Endothelial cell of umbilical vein (primary cell): ENCODE measurements around the gene DSG2. TPM values are rescaled to one million over a fixed set of nuclear protein-coding genes. Genes with fewer than 3 reads are reported as not detected.

Source experiments
- BruUV-seq: library from RNA; stranded (reverse); fragments of 400-500 nt; replicated peaks from 2 replicates; lab custom pipeline; 2021; lab: Mats Ljungman, UMichigan
- CTCF ChIA-PET: fragments of 300-600, 350-600 bp; sonication (Branson Sonifier 250); formaldehyde crosslinking; loops from one replicate; lab custom pipeline; 2021; ENCODE audit warnings: antibody characterized with exemption, inconsistent platforms; lab: Charles Lee
- POLR2A ChIA-PET: fragments of 300-600, 350-600 bp; sonication (Branson Sonifier 250); formaldehyde crosslinking; loops from one replicate; lab custom pipeline; 2021; ENCODE audit warnings: antibody characterized with exemption, inconsistent platforms; lab: Charles Lee
- DNase-seq: peaks from one replicate; pipeline ENCODE4 v3.0.0-alpha.2; 2011; ENCODE audit warnings: low read depth, low spot score
- FAIRE-seq: peaks from 2 replicates; lab custom pipeline; 2011; peaks lifted over from hg19 to GRCh38; lab: Jason Lieb, UNC
- H2AFZ ChIP-seq: 2 replicates; pipeline ENCODE4 v1.6.0; 2012; ENCODE audit warnings: low read depth, low read length, control low read depth, inconsistent platforms
- H3K27ac ChIP-seq: 2 replicates; pipeline ENCODE4 v1.5.1; 2011; ENCODE audit warnings: low read depth, mild to moderate bottlenecking, control low read depth, low read length, moderate library complexity; ENCODE audit not compliant: insufficient read depth
- H3K27me3 ChIP-seq, 2 experiments: 2 replicates each; pipeline versions ENCODE4 v1.6.0 to v1.6.1; 2011; ENCODE audit warnings: low read length in 2 of 2, mixed read lengths in 1 of 2; ENCODE audit not compliant: control insufficient read depth in 2 of 2, insufficient read depth in 2 of 2
- H3K36me3 ChIP-seq, 2 experiments: 2 replicates in 1 of 2; 3 replicates in 1 of 2; pipeline ENCODE4 v1.5.1; 2011; ENCODE audit warnings: low read length in 2 of 2, mild to moderate bottlenecking in 1 of 2, moderate library complexity in 1 of 2; ENCODE audit not compliant: control insufficient read depth in 2 of 2, insufficient read depth in 2 of 2; ENCODE audit errors: extremely low read depth in 1 of 2
- H3K4me1 ChIP-seq: 3 replicates; pipeline ENCODE4 v1.5.1; 2011; ENCODE audit warnings: mild to moderate bottlenecking, low read length; ENCODE audit not compliant: control insufficient read depth, insufficient read depth; ENCODE audit errors: extremely low read depth
- H3K4me2 ChIP-seq: 2 replicates; pipeline ENCODE4 v1.6.1; 2011; ENCODE audit warnings: low read length, control low read depth, mixed read lengths; ENCODE audit not compliant: insufficient read depth
- H3K4me3 ChIP-seq, 3 experiments: fragments of 200-600 bp in 1 of 3; sonication (generic), shearing (Covaris generic) in 1 of 3; replicated peaks in 1 of 3; 2 replicates each; pipeline ENCODE4 v1.5.1; 2011 to 2016; ENCODE audit warnings: control low read depth in 3 of 3, low read length in 3 of 3, mild to moderate bottlenecking in 2 of 3, inconsistent platforms in 1 of 3, low read depth in 1 of 3, moderate library complexity in 1 of 3; ENCODE audit not compliant: insufficient read depth in 1 of 3
- H3K79me2 ChIP-seq: 2 replicates; pipeline ENCODE4 v1.6.0; 2012; ENCODE audit warnings: low read length, inconsistent platforms; ENCODE audit not compliant: control insufficient read depth, insufficient read depth
- H3K9ac ChIP-seq: replicated peaks from 2 replicates; pipeline ENCODE3; 2011; ENCODE audit warnings: low read length, control low read depth; ENCODE audit not compliant: insufficient read depth; ENCODE audit errors: extremely low read depth
- H3K9me1 ChIP-seq: replicated peaks from 3 replicates; pipeline ENCODE4 v1.6.0; 2011; ENCODE audit warnings: mild to moderate bottlenecking, low read length; ENCODE audit not compliant: control insufficient read depth, insufficient read depth; ENCODE audit errors: extremely low read depth
- H3K9me3 ChIP-seq: replicated peaks from 2 replicates; pipeline ENCODE4 v1.5.1; 2012; ENCODE audit warnings: low read length, inconsistent platforms; ENCODE audit not compliant: control insufficient read depth, insufficient read depth
- H4K20me1 ChIP-seq: replicated peaks from 2 replicates; pipeline ENCODE3; 2011; ENCODE audit warnings: mild to moderate bottlenecking, low read length; ENCODE audit not compliant: control insufficient read depth, insufficient read depth; ENCODE audit errors: extremely low read depth
- CTCF ChIP-seq, 2 donors: IDR thresholded peaks; 1 replicate in 1 of 2; 2 replicates in 1 of 2; pipeline ENCODE4 v1.5.1; 2011; ENCODE audit warnings: low read length in 2 of 2, mild to moderate bottlenecking in 2 of 2, moderate library complexity in 2 of 2, control low read depth in 1 of 2, inconsistent platforms in 1 of 2, low read depth in 1 of 2; ENCODE audit not compliant: insufficient read depth in 1 of 2; ENCODE audit errors: extremely low read depth in 1 of 2
- EZH2 ChIP-seq: IDR thresholded peaks from 2 replicates; pipeline ENCODE4 v1.6.1; 2012; ENCODE audit warnings: borderline replicate concordance, low read depth, mild to moderate bottlenecking, moderate library complexity, low read length, inconsistent platforms; ENCODE audit not compliant: severe bottlenecking
- FOS ChIP-seq: IDR thresholded peaks from 2 replicates; pipeline ENCODE4 v1.6.1; 2011; ENCODE audit warnings: mild to moderate bottlenecking, low read length, moderate library complexity, borderline replicate concordance; ENCODE audit not compliant: insufficient read depth
- GATA2 ChIP-seq: IDR thresholded peaks from 2 replicates; pipeline ENCODE4 v1.7.0; 2011; ENCODE audit warnings: low read depth, mild to moderate bottlenecking, moderate library complexity, mixed read lengths, low read length; ENCODE audit not compliant: insufficient read length, insufficient read depth
- JUN ChIP-seq: IDR thresholded peaks from 2 replicates; pipeline ENCODE4 v1.6.1; 2011; ENCODE audit warnings: borderline replicate concordance, low read depth; ENCODE audit not compliant: insufficient read length, insufficient read depth
- MYC ChIP-seq: IDR thresholded peaks from one replicate; pipeline ENCODE4 v1.6.1; 2011; ENCODE audit warnings: mild to moderate bottlenecking, low read depth, low read length
- POLR2A ChIP-seq: IDR thresholded peaks from 2 replicates; pipeline ENCODE4 v1.6.1; 2012; ENCODE audit warnings: low read depth, mild to moderate bottlenecking, control low read depth, low read length
- POLR2AphosphoS5 ChIP-seq: IDR thresholded peaks from 2 replicates; pipeline ENCODE4 v1.6.1; 2012; ENCODE audit warnings: low read depth, mild to moderate bottlenecking, control low read depth, low read length, moderate library complexity; ENCODE audit not compliant: insufficient read depth
- dilution Hi-C: fragments of 300-500 bp; cut with MboI; formaldehyde crosslinking; loops from one replicate; pipeline ENCODE4 v1.15.0; 2019; ENCODE audit warnings: low sequenced_read_pairs; ENCODE audit not compliant: extremely low pct_ligation_motif_present
- intact Hi-C: fragments of 100-400 bp; cut with micrococcal nuclease; formaldehyde crosslinking; loops from one replicate; pipeline ENCODE4 v1.10.0; 2022
- polyA plus RNA-seq, 4 experiments: library from polyadenylated mRNA; depleted of rRNA in 3 of 4; stranded (reverse) in 3 of 4; unstranded in 1 of 4; fragments of >200 nt; gene quantifications; 2 replicates each; pipeline versions ENCODE4 v1.2.1 to v1.2.3, GENCODE V29; 2011 to 2012; ENCODE audit warnings: missing spikeins in 1 of 4
- total RNA-seq: library from RNA; stranded (reverse); gene quantifications from 2 replicates; pipeline ENCODE4 v1.2.3, GENCODE V29; 2021
- TF ChIP-seq, protein P1 (sequence below): IDR thresholded peaks from 2 replicates; pipeline ENCODE4 v1.6.1; 2011; ENCODE audit not compliant: insufficient read depth, insufficient read length

DSG2 gene
- total and polyA plus RNA-seq, 2 donors (not counting 3 experiments of a cell fraction or from before 2014, with no cell fraction given): 0.04 TPM

GRCh38 chr18:31551883-31552282 lies 53.9 kb downstream of the DSG2 start:
- H3K4me2 ChIP-seq: no peak overlapping the region
- dilution Hi-C loops: no loop called here
- H3K27ac ChIP-seq: no peak overlapping the region
- H3K36me3 ChIP-seq: no peaks in the 10 kb centered on the region
- FAIRE-seq (no peak), DNase-seq (no peak)
- intact Hi-C loops: no loop called here
- H3K27me3 ChIP-seq: no peaks in the 10 kb centered on the region
- H3K9me1 ChIP-seq: no peaks in the 10 kb centered on the region
- ChIA-PET POLR2A (no interaction called here), CTCF (interaction anchor here (1.0 to 1.6 kb wide), 3 partner anchors 11 to 268 kb away, joined by 3 to 5 read pairs (median 3); no protein-coding TSS in a partner anchor)
- no TSS peak for BruUV-seq
- no peak overlapping the region for H3K9ac ChIP-seq
- peaks cover 3% of the 10 kb centered on the region for H3K4me1 ChIP-seq
- H4K20me1 ChIP-seq: no peaks in the 10 kb centered on the region
- no peaks in the 10 kb centered on the region for H3K9me3 ChIP-seq
- no peaks in the 10 kb centered on the region for H3K79me2 ChIP-seq
- TF ChIP-seq EZH2 (no peak), POLR2AphosphoS5 (no peak), FOS (no peak), CTCF (IDR thresholded peaks at IDR 0.05; ENCODE audit: extremely low read depth in 1 of 2, insufficient read depth in 1 of 2, low read depth in 1 of 2, low read length in 2 of 2) (no peak), GATA2 (no peak), JUN (no peak), POLR2A (no peak), MYC (no peak)
- TF ChIP-seq, protein P1, sequence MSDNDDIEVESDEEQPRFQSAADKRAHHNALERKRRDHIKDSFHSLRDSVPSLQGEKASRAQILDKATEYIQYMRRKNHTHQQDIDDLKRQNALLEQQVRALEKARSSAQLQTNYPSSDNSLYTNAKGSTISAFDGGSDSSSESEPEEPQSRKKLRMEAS: no peak
- H3K4me3 ChIP-seq: no peak overlapping the region
- H2AFZ ChIP-seq: no peak overlapping the region
